ENCODE results near the gene STK40.

Gene STK40

GRCh38 chr1:36367798-36368197 is 17.9 kb downstream of the STK40 start:
- DNase-seq, result no peak

DNA sequence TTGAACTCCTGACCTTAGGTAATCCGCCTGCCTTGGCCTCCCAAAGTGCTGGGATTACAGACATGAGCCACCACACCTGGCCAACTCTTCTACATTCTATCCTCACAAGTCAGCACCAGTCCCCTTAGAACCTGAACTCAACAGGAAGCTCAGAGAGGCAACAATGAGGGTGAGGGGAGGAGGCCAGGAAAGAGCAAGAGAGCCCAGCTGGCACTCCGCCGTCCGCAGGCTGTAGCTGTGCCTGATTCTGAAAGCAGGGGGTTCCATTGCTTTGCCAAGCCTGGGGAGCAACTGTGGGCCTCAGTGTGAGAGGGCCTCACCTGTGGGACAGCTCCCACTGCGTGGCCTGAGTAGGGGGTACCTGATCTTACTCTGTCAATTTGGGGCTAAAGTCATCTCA is 18.7 kb downstream of the STK40 start:
- no peak for DNase-seq

- DNase-seq, result no peak
Measured at GRCh38 chr1:36366091-36366661, 19.5 kb downstream of the STK40 start.

DNA sequence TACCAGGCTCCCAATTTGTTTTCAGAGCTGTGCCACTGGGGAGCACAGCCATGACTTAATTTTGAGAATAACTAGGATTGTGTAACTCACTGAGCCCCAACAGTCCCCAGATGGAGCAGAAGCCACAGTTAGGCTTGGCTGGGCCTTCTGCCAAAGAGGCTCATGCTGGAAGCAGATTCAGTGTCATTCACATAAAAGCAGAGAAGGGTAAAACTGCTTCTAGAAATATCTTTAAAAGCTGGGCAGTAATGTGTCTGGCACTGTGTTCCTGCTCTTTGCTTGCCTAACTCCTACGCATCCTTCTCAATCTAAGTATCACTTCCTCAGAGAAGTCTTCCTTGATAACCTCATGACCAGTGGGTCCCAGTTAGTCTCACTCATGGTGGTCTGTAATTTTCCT is 20.3 kb downstream of the STK40 start:
- DNase-seq, result no peak

DNA sequence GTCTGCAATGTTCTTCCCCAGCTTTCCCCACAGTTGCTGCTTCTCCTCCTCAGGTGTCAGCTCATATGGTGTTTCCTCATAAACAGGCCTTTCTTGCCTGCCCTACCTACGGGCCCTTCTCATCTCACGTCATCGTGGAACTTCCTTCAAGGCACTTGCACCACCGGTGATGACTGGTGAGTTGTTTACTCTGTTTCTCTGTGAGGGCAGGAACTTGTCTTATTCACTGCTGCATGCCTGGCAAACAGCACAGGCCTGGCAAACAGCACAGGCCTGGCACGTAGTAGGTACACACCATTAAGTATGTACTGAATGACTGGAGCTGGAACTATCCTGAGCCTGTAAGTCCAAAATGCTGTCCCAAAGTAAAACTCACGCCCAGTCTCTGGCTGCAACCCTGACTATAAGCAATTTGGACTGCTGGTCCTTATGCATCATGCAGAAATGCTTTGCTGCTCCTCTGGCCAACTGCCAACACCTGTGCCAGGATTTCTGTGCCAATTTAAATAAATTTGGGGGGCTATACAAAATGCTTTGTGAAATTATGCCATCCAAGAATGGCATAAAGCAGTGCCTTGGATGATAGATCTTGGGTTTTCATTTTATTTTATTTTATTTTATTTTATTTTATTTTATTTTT is 25.7 kb downstream of the STK40 start:
- no peak for DNase-seq

DNA sequence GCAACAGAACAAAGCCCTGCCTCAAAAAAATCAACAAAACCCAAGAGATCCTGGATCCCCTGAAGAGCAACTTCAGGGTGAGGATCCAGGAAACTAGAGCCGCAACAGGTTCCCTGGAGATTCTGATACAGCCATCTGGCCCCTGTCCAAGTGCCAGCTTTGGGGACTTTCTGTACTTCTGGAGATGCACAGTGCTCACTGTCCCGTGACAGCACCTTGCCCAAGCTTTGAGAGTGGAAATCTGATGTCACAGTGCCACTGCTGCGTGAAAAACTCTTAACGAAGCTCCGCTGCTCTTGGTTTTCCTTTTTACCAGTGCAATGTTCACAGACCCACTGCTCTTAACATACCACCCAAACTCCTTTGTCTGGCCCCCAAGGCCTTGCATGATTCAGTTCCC is 26.3 kb downstream of the STK40 start:
- no peak for DNase-seq

DNA sequence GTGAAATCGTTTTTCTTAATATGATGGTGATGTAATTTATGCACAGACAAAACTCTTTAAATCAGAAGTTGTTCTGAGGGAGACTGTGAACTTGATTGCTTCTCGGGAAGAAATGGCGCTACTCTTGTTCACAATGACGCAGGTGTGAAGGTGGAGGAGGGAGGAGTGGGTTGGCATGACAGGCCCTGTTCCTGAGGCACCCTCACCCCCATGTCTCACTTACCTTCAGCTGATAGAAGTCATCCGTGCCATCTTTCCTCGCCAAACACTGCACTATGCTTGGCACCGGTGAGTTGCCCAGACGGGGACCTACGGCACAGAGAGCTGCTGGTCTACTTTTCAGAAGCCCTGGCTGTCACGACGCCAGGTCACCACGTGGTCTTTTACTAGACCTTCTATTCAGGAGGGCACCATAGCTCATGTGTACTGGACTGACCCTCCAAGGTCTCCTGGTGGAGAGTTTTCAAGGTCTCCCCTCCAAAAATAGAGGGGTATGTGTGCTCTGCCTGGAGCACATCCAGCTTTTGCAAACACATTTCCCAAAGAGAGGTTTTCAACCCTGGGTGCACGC is 27.1 kb downstream of the STK40 start:
- no peak for DNase-seq

DNA sequence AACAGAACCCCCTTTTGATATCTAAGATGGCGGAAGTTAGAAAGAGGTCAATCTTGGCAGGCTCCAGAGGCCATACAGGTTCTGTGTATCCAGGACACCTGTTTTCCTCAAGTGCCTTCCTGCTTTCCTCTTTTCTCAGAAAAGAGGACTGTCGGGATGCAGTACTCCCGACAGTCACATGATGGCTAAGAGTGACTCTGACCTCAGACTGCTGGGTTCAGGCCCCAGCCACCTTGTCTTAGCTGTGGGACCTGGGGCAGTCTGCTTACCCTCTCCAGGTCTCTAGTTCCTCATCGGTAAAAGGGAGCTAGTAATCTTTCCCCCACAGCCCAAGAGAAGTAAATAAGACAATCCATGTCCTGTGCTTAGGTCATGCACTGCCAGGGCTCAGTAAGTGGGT is 29.9 kb downstream of the STK40 start:
- DNase-seq, result no peak

DNA sequence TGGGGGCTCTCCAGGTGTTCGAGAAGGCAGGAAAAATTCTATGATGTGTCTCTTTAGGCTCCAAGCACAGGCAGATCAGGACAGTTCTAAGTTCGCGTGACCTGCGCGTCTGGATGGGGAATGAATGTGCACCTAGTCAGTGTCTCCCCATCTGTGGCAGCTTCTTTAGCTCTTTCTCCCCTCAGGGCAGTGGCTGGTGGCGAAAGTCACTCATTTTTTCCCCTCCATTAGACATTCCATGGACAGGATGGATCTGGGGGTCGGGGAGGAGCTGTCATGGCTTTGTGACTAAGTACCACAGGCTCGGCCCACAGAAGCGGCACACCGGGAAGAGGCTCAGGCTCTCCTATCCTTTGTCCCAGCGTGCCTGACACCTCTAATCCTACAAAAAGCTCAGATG is 31.2 kb downstream of the STK40 start:
- no peak for DNase-seq

DNA sequence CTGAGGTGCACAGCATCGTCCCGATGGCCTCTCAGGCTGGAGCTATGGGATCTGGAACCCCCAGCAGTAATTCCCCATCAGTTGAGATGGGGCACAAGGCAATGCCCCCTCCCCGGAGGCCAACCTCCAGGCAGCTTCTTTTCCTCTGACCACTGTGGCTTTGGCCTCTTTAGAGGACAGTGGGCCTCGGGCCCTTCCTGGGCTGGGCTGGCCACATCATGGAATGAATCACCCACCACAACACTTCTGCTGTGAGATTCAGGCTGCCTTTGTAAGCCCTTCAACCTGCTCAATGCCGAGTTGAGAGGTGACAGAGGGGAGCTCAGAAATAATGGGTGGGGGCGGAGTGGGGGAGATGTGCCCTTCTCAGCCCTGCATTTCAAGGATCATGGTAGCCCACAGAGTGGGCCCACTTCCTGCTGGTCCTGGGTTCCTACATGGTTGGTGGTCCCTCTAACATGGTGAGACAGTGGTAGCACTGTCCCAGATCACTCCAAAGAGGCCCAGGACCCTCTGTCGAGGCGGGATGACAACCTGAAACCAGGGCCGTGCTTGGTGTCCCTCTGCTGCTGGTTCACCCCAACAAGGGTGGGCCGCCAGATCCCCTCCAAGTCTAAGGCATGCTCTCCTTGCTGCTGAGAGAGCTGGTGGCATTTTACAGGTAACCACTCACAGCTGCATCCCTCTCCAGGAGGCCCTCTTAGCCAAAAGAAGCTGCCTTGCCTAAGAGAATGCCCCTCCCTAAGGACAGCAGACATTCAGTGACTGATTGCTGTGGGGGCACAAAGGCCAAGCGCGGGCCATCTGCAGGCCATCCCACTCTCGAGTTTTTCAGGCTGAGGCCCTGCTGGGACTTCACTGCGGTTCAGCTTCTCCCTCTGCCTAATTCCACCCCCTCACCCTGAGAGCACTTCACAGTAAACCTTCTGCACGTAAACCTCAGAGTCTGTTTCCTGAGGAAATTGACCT is 32.5 kb downstream of the STK40 start:
- peak; percentile 27 for DNase-seq

DNA sequence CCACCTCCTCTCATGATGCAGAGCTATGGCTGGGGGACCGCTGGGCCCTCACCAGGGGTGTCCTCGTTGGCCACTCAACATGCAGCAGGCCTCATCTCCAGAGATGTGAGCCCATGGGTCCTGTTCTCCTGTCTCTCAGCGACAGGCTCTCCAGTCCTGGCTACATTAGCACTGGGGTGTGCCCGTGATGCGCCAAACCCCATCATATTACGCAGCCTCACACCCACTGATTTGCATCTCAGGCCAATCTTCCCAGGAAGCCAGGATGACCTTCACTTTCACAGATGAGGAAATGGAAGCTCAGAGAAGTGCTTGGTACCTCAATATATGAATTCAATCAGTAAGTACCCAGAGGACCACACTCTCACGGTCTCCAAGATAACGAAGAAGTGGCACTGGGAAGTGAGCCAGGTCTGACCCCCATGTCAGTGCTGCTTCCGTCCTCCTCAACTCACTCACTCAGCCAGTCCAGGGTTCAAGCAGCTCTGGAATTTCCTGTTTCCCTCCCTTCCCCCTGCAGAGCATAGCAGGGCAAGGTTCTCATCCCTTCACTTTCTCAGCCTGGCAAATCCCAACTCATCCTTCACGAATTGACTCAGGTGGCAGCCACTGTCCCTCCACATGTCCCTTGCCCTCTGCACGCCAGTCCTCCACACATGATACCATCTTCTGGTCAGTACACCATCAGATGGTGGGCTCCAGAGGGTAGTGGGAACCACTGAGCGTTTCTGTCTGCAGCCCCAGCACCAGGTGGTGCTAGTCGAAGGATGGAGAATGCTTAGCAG is 33.4 kb downstream of the STK40 start:
- DNase-seq, result no peak

- DNase-seq, result peak; percentile 70
Measured at GRCh38 chr1:36351227-36351977, 34.3 kb downstream of the STK40 start.

GRCh38 chr1:36350659-36351226 is 35.0 kb downstream of the STK40 start:
- DNase-seq, result peak; percentile 80

DNA sequence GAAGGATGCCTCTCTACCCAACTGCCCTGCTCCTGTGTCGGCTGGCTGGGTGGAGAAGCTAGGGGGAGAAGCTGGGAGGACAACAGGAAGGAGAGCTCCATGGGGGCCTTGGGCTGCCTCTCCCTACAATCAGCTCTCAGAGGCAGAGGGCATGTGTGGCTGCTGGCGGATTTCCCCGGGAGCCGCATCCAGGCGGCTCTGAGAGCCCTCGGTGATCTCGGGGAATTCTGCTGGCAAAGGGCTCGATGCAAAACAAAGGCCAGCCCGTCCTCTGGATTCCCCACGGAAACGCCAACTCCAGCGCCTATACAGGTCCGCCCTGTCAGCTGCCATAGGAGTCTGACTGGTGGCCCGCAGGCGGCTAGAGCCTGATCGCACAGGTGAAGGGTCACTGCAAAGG is 35.9 kb downstream of the STK40 start:
- no peak for DNase-seq

- DNase-seq, result no peak
Measured at GRCh38 chr1:36349241-36349671, 36.5 kb downstream of the STK40 start.

DNA sequence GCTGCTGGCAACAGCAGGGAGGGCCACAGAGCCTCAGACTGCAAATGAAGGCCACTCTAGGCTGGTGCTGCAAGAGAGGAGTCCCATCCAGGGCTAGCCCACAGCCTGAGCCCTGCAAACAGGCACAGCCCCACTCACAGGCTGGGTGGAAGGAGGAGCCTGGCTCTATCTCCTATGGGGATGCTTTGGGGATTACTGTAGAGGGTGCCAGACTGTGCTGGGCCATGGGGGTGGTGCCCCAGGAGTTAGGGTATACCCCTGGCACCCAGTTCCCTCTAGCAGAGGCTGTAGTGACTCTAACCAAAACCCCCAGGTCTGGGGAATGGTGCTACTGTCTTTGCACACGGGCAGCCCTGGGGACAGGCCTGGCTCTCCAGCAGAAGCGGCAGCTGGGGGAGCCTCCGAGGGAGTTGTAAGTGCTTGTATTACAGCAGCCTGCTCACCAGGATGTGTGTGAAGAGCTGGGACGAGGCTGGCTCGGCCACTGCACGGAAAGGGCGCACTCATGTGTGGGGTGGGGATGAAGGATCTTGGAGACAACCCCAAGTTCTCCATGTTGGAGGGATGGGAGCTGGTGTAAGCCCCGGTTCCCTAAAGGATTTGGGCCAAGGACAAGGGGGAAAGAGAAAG is 38.9 kb downstream of the STK40 start:
- no peak for DNase-seq

DNA sequence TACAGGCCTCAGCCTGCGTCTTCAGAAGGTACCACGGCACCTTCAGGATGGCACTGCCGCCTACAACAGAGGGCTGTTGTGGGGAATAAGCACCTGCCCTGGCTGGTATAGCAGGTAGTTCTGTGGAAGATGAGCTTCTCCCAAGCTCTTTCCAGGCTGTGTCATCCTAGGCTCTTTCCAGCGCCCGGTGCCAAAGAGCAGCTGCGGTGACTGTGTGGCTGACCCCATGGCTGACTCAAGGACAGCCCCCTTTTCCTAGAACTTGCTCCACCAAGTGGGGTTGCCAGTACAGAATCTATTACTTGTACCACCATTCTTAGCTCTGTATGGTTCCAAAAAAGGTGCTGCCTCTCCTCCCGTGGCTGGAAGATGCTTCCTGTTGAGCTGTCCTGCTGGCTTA is 40.4 kb downstream of the STK40 start:
- no peak for DNase-seq

DNA sequence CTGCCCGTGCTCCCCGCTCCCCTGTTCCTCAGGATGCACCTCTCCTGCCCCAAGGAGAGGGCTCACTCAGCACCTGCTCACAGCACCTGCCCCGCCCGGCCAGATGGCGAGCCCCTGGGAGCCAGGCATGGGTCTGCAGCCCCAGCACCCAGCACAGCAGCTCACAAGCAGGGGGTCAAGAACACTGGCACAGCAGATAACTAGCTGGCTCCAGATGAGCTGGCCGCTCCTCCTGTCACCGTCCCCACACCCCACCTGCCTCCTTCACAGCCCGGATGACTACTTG is 41.4 kb downstream of the STK40 start:
- DNase-seq, result no peak

GRCh38 chr1:36343651-36344394 is 41.9 kb downstream of the STK40 start:
- no peak for DNase-seq

DNA sequence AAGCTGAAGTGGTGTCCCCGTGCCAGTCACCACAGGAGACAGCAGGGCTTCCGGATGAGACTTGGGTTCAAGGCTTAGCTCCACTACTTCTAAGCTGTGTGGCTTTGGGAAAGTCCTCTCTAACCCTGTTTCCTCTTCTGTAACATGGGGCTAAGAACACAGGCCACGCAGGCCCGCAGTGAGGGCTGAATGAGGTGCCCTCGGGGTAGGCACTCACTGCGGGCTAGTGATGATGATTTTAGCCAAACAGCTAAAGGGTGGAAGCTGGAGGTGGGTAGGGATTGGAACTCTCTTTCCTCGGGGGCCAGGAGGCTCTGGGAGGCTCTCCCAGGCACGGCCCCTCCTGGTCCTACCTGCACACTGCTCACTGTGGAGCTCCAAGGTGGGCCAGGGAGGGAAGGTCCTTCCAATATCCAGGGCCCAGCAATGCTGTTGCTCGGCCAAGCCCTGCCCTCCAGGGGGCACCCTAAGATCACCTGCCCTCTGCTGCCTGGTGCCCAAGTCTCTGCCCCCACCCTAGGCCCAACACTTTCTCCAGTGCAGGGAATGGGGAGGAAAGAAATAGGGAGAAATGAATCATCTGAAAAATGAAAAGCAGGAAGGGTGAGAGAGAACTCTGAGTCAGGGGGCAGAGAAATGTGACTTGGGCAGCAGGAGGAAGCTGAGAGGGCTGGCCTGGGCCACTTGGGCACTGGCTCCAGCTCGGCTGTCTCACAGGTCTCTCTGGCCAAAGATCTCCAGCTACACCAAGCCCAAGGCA is 43.1 kb downstream of the STK40 start:
- DNase-seq, result peak; percentile 67
